Adrenal gland (tissue), 12 donors: ENCODE results near the gene KCNT1. TPM values are rescaled to one million over a fixed set of nuclear protein-coding genes. Genes with fewer than 3 reads are reported as not detected.
"Not testable (repeated sequence)": the region's sequence is repeated elsewhere in the genome, so short reads cannot be mapped to it uniquely, and the experiment has no call there.

Experiments used
- DNase-seq, 7 donors: peaks; one replicate each; pipeline ENCODE4 v3.0.0-alpha.2; 2019 to 2020
- H3K27ac ChIP-seq, 5 donors: fragments of 200-600 bp; sonication (generic) in 4 of 5; 1 replicate in 3 of 5; 2 replicates in 2 of 5; pipeline versions ENCODE4 v1.5.1 to v1.8.0; 2016 to 2020; ENCODE audit warnings: mild to moderate bottlenecking in 1 of 5
- H3K27me3 ChIP-seq: fragments of 200-600 bp; 2 replicates; pipeline ENCODE4 v1.8.0; 2021
- H3K36me3 ChIP-seq, 2 donors: fragments of 200-600 bp; replicated peaks in 1 of 2; 1 replicate in 1 of 2; 2 replicates in 1 of 2; pipeline versions ENCODE4 v1.5.1 to v1.8.0; 2018 to 2022
- H3K4me1 ChIP-seq, 2 donors: fragments of 200-600 bp; replicated peaks in 1 of 2; 1 replicate in 1 of 2; 2 replicates in 1 of 2; pipeline versions ENCODE4 v1.5.1 to v1.8.0; 2018 to 2021
- H3K4me3 ChIP-seq, 4 donors: fragments of 200-600 bp; sonication (generic) in 3 of 4; one replicate each; pipeline ENCODE4 v1.5.1; 2016 to 2018
- H3K9me3 ChIP-seq, 3 donors: fragments of 200-600 bp; sonication (generic) in 1 of 3; replicated peaks in 1 of 3; 1 replicate in 2 of 3; 2 replicates in 1 of 3; pipeline versions ENCODE4 v1.5.1 to v1.8.0; 2016 to 2021
- POLR2A ChIP-seq, 2 donors: fragments of 450-650 bp; IDR thresholded peaks; one replicate each; pipeline ENCODE4 v1.6.1; 2017; ENCODE audit warnings: antibody characterized with exemption in 2 of 2, mild to moderate bottlenecking in 2 of 2, moderate library complexity in 1 of 2
- WGBS, 4 donors: extraction: QIAGEN DNeasy Blood & Tissue Kit in 2 of 4; methylation state at CpG; one replicate each; pipeline versions ENCODE4 v1.1.5 to v1.1.7; 2013 to 2017; 5-methylcytosine and 5-hydroxymethylcytosine counted together
- intact Hi-C, 2 donors: fragments of 100-400 bp; cut with DNase I; formaldehyde crosslinking; loops; one replicate each; pipeline versions ENCODE4 v1.14.1 to v1.15.0; 2022 to 2023
- polyA plus RNA-seq, 3 donors: library from polyadenylated mRNA; stranded (reverse); fragments of 200-250 nt in 2 of 3; fragments of 350-450 nt in 1 of 3; fragmentation: Illumina TruSeq in 1 of 3; extraction: RNeasy Lipid Tissue Mini Kit (QIAGEN cat#74804) in 1 of 3; gene quantifications; one replicate each; pipeline ENCODE4 v1.2.3, GENCODE V29; 2013 to 2014
- total RNA-seq, 9 donors: library from RNA; depleted of rRNA in 4 of 9; stranded (reverse); fragments of >200 nt in 4 of 9; fragments of 120-200 nt in 1 of 9; fragmentation: NEBNext Ultra II Directional in 1 of 9; extraction: Animal tissue kit (Norgen Biotek cat#: 25700) in 1 of 9; gene quantifications; one replicate each; pipeline versions ENCODE4 v1.1.0 to v1.2.4, GENCODE V29; 2013 to 2023
- TF ChIP-seq, protein P1 (sequence below), 6 experiments: fragments of 450-650 bp in 4 of 6; fragments of 200-600 bp in 2 of 6; sonication (generic) in 1 of 6; IDR thresholded peaks; 1 replicate in 5 of 6; 2 replicates in 1 of 6; pipeline versions ENCODE4 v1.5.1 to v1.8.0; 2016 to 2021; ENCODE audit warnings: antibody characterized with exemption in 6 of 6, mild to moderate bottlenecking in 2 of 6, moderate library complexity in 1 of 6
- donor health status: healthy with polysubstance abuse.
- donor health status: Bipolar disorder and iron deficiency.
- donor health status: DM: yes; HTN: yes; CAD: no.
- donor health status: DM: no; HTN: no; CAD: no.
- donor health status: DM: no; HTN: no; CAD: no.
- donor health status: DM: yes; HTN: yes; CAD: no.

Gene KCNT1
- total and polyA plus RNA-seq, 12 donors: 0.05 to 2.4 (median 0.24) TPM; not detected in 6

DNA sequence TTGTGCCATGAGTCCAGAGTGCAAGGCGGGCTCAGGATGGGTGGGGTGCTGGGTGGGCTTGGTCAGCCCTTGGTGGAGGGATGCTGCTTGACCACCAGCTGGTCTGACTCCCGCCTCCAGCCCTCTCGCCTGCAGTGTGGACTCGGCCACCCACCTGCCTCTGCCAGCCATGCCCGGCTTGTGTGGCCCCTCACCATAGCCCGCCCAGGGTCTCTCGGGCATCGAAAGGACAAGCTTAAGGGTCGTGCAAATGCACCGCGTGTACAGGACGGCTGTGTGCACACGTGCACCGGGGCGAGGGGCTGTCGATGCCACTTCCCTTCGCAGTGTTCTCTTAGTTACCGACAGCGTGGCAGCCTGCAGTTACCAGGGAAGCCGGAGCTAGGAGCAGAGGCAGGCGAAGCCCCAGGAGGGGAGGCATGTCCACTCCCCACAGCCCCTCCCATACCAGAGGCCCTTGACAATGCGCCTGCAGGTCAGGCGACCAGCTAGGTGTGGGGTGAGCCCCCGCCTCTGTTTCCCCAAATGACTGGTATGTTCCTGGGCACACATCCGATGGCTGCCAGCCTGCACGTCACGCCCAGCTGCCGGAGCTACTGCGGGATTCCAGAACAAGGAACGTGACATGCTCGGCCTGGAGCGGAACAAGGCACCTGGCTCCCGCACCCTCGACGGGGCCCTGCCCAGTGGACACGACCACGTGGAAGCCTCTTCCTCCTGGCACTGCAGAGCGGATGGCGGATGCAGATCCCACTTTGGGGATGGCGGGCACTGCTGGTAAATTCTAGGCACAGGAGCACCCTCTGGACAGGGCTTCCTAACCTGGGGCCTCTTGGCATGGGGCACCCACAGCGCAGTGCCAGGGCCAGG is 31.0 kb upstream of the KCNT1 start:
- no peak for TF ChIP-seq POLR2A (IDR thresholded peaks at IDR 0.05)
- TF ChIP-seq, protein P1, sequence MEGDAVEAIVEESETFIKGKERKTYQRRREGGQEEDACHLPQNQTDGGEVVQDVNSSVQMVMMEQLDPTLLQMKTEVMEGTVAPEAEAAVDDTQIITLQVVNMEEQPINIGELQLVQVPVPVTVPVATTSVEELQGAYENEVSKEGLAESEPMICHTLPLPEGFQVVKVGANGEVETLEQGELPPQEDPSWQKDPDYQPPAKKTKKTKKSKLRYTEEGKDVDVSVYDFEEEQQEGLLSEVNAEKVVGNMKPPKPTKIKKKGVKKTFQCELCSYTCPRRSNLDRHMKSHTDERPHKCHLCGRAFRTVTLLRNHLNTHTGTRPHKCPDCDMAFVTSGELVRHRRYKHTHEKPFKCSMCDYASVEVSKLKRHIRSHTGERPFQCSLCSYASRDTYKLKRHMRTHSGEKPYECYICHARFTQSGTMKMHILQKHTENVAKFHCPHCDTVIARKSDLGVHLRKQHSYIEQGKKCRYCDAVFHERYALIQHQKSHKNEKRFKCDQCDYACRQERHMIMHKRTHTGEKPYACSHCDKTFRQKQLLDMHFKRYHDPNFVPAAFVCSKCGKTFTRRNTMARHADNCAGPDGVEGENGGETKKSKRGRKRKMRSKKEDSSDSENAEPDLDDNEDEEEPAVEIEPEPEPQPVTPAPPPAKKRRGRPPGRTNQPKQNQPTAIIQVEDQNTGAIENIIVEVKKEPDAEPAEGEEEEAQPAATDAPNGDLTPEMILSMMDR (IDR thresholded peaks at IDR 0.05): no peak
- intact Hi-C loops: no loop called here
- no peak for DNase-seq

GRCh38 chr9:135671591-135672041 is 30.4 kb upstream of the KCNT1 start:
- DNase-seq: no peak
- intact Hi-C loops: no loop called here
- WGBS, 4 donors: 50 to 58% (median 52%) methylated on average over 8 to 17 of the region's 17 CpGs
- no peaks in the 10 kb centered on the region for H3K27me3 ChIP-seq
- H3K4me1 ChIP-seq: no peaks in the 10 kb centered on the region
- no peak for TF ChIP-seq POLR2A (IDR thresholded peaks at IDR 0.05)
- TF ChIP-seq, protein P1 (IDR thresholded peaks at IDR 0.05): no peak
- H3K4me3 ChIP-seq: no peak overlapping the region
- H3K27ac ChIP-seq: no peak overlapping the region
- no peaks in the 10 kb centered on the region for H3K9me3 ChIP-seq
- no peaks in the 10 kb centered on the region for H3K36me3 ChIP-seq

More for the DNA sequence above, 31.0 kb upstream of the KCNT1 start:
- Histone ChIP-seq H3K27me3 (no peaks in the 10 kb centered on the region), H3K9me3 (no peaks in the 10 kb centered on the region), H3K4me3 (no peak overlapping the region), H3K36me3 (no peaks in the 10 kb centered on the region), H3K4me1 (no peaks in the 10 kb centered on the region), H3K27ac (no peak overlapping the region)
- 73 to 86% (median 85%) methylated on average over 17 to 41 of the region's 41 CpGs; no CpG with 5 or more reads in 1 of the 4 donors for WGBS, 4 donors

DNA sequence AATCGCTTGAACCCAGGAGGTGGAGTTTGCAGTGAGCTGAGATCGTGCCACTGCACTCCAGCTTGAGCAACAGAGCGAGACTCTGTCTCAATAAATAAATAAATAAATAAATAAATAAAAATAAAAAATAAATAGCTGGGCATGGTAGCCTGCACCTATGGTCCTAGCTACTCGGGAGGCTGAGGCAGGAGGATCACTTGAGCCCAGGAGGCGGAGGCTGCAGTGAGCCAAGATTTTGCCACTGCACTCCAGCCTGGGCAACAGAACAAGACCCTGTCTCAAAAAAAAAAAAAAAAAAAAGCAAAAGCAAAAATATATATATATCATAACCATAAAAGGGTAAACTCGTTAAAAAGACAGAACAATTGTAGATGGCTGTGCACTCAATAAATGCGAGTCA is 29.2 kb upstream of the KCNT1 start:
- DNase-seq, H3K9me3 ChIP-seq, H3K36me3 ChIP-seq, H3K4me1 ChIP-seq, intact Hi-C loops, H3K27ac ChIP-seq, H3K27me3 ChIP-seq, H3K4me3 ChIP-seq: not testable (repeated sequence)
- WGBS, 4 donors: 81 to 85% (median 84%) methylated on average over 7 of the region's 7 CpGs

- H3K27me3 ChIP-seq: no peaks in the 10 kb centered on the region
- WGBS, 4 donors: 82 to 92% (median 85%) methylated on average over 7 to 8 of the region's 8 CpGs
These were observed 28.0 kb upstream of the KCNT1 start for GRCh38 chr9:135673941-135674340.

More at GRCh38 chr9:135673941-135674340, 28.0 kb upstream of the KCNT1 start:
- Histone ChIP-seq H3K27ac (no peak overlapping the region), H3K36me3 (no peaks in the 10 kb centered on the region), H3K4me1 (no peaks in the 10 kb centered on the region), H3K4me3 (no peak overlapping the region), H3K9me3 (no peaks in the 10 kb centered on the region)
- TF ChIP-seq, protein P1 (IDR thresholded peaks at IDR 0.05): no peak
- no peak for TF ChIP-seq POLR2A (IDR thresholded peaks at IDR 0.05)
- intact Hi-C loops: no loop called here
- DNase-seq: no peak
